ENCODE results near the gene TENT5C.

GRCh38 chr1:117652421-117652820 is 46.6 kb downstream of the TENT5C start:
- no peak for TF ChIP-seq PCBP1 (IDR thresholded peaks at IDR 0.05; ENCODE audit: borderline replicate concordance, low read depth, low read length)
- TF ChIP-seq MAX (IDR thresholded peaks at IDR 0.05) = no peak
- TF ChIP-seq E2F1 (CRISPR knock-in tag; IDR thresholded peaks at IDR 0.05) = no peak
- TF ChIP-seq FOXK2 (IDR thresholded peaks at IDR 0.05) = no peak
- no peak for TF ChIP-seq SP4 (CRISPR knock-in tag; IDR thresholded peaks at IDR 0.05)
- no peak for TF ChIP-seq FUBP1 (CRISPR knock-in tag; IDR thresholded peaks at IDR 0.05; ENCODE audit: borderline replicate concordance)
- no peak for TF ChIP-seq TCF7L2 (IDR thresholded peaks at IDR 0.05; ENCODE audit: low read depth, low read length)
- no peak for TF ChIP-seq DDIT3 (CRISPR knock-in tag; IDR thresholded peaks at IDR 0.05)
- no peak for TF ChIP-seq USF2 (IDR thresholded peaks at IDR 0.05; ENCODE audit: low read depth, low read length)
- no peak for TF ChIP-seq USF2 (CRISPR knock-in tag; IDR thresholded peaks at IDR 0.05; ENCODE audit: borderline replicate concordance)
- no peak for TF ChIP-seq MAZ (IDR thresholded peaks at IDR 0.05; ENCODE audit: borderline replicate concordance, low read depth, low read length)
- TF ChIP-seq MAZ (CRISPR knock-in tag; IDR thresholded peaks at IDR 0.05; ENCODE audit: low read depth) = no peak
- no peak for TF ChIP-seq ZNF746 (CRISPR knock-in tag; IDR thresholded peaks at IDR 0.05)
- TF ChIP-seq PHB2 (IDR thresholded peaks at IDR 0.05; ENCODE audit: partially characterized antibody) = no peak

Data from HepG2 (cell line).